ENCODE measurements around the gene DCAF10.

The DCAF10 gene

GRCh38 chr9:37899041-37899440, 98.4 kb downstream of the DCAF10 start:
- TF ChIP-seq CTCF (IDR thresholded peaks at IDR 0.05; ENCODE audit: low read length) (no peak), EZH2 (IDR thresholded peaks at IDR 0.05; ENCODE audit: borderline replicate concordance, low read length) (no peak)
- Histone ChIP-seq H3K4me2 (ENCODE audit: low read length) (no peak overlapping the region), H3K4me1 (ENCODE audit: insufficient read depth, low read length, severe bottlenecking) (peaks cover 19% of the 10 kb centered on the region), H3K36me3 (ENCODE audit: insufficient read depth, low read length) (peaks cover 41% of the 10 kb centered on the region), H3K9ac (ENCODE audit: low read length) (no peak overlapping the region), H3F3A (ENCODE audit: insufficient read depth, low read length) (no peaks in the 10 kb centered on the region), H4K20me1 (ENCODE audit: insufficient read depth, low read length) (no peaks in the 10 kb centered on the region), H3K4me3 (ENCODE audit: low read depth, low read length, poor library complexity, severe bottlenecking) (no peak overlapping the region), H3K27me3 (ENCODE audit: insufficient read depth, low read length) (no peaks in the 10 kb centered on the region), H3K27ac (ENCODE audit: low read depth, low read length, poor library complexity, severe bottlenecking) (no peak overlapping the region), H3K79me2 (ENCODE audit: insufficient read depth, low read length) (peaks cover 21% of the 10 kb centered on the region; the same call in 1 of the 2 replicates), H3K9me2 (ENCODE audit: low read depth, low read length) (no peaks in the 10 kb centered on the region), H2AFZ (ENCODE audit: low read length) (no peak overlapping the region), H3K9me3 (ENCODE audit: low read length) (no peaks in the 10 kb centered on the region)

- Histone ChIP-seq H3K79me2 (ENCODE audit: insufficient read depth, low read length) (peaks cover 21% of the 10 kb centered on the region; the same call in 1 of the 2 replicates), H2AFZ (ENCODE audit: low read length) (no peak overlapping the region), H3K4me3 (ENCODE audit: low read depth, low read length, poor library complexity, severe bottlenecking) (peak overlapping the region; percentile 95), H3K36me3 (ENCODE audit: insufficient read depth, low read length) (peaks cover 14% of the 10 kb centered on the region), H3F3A (ENCODE audit: insufficient read depth, low read length) (no peaks in the 10 kb centered on the region), H4K20me1 (ENCODE audit: insufficient read depth, low read length) (no peaks in the 10 kb centered on the region), H3K9me3 (ENCODE audit: low read length) (no peaks in the 10 kb centered on the region), H3K9me2 (ENCODE audit: low read depth, low read length) (no peaks in the 10 kb centered on the region), H3K9ac (ENCODE audit: low read length) (peak overlapping the region; percentile 66; the same call in 1 of the 2 replicates), H3K4me1 (ENCODE audit: insufficient read depth, low read length, severe bottlenecking) (peaks cover 29% of the 10 kb centered on the region), H3K4me2 (ENCODE audit: low read length) (peak overlapping the region; percentile 94), H3K27ac (ENCODE audit: low read depth, low read length, poor library complexity, severe bottlenecking) (no peak overlapping the region), H3K27me3 (ENCODE audit: insufficient read depth, low read length) (no peaks in the 10 kb centered on the region)
- no peak for TF ChIP-seq EZH2 (IDR thresholded peaks at IDR 0.05; ENCODE audit: borderline replicate concordance, low read length)
- TF ChIP-seq CTCF (IDR thresholded peaks at IDR 0.05; ENCODE audit: low read length) = no peak
Measured at GRCh38 chr9:37902131-37902530, 101.5 kb downstream of the DCAF10 start.

- no peak overlapping the region for H2AFZ ChIP-seq (ENCODE audit: low read length)
Measured at GRCh38 chr9:37902796-37903646, 102.4 kb downstream of the DCAF10 start.

More at GRCh38 chr9:37902796-37903646, 102.4 kb downstream of the DCAF10 start:
- TF ChIP-seq EZH2 (IDR thresholded peaks at IDR 0.05; ENCODE audit: borderline replicate concordance, low read length) = no peak
- TF ChIP-seq CTCF (IDR thresholded peaks at IDR 0.05; ENCODE audit: low read length) = no peak
- Histone ChIP-seq H3K9me2 (ENCODE audit: low read depth, low read length) (no peaks in the 10 kb centered on the region), H3K27ac (ENCODE audit: low read depth, low read length, poor library complexity, severe bottlenecking) (no peak overlapping the region), H3K4me2 (ENCODE audit: low read length) (peak overlapping the region; percentile 94), H3K9me3 (ENCODE audit: low read length) (no peaks in the 10 kb centered on the region), H3K27me3 (ENCODE audit: insufficient read depth, low read length) (no peaks in the 10 kb centered on the region), H3K4me1 (ENCODE audit: insufficient read depth, low read length, severe bottlenecking) (peaks cover 29% of the 10 kb centered on the region), H3K79me2 (ENCODE audit: insufficient read depth, low read length) (peaks cover 21% of the 10 kb centered on the region; the same call in 1 of the 2 replicates), H3F3A (ENCODE audit: insufficient read depth, low read length) (no peaks in the 10 kb centered on the region), H3K4me3 (ENCODE audit: low read depth, low read length, poor library complexity, severe bottlenecking) (peak overlapping the region; percentile 95), H4K20me1 (ENCODE audit: insufficient read depth, low read length) (no peaks in the 10 kb centered on the region), H3K9ac (ENCODE audit: low read length) (peak overlapping the region; percentile 66), H3K36me3 (ENCODE audit: insufficient read depth, low read length) (peaks cover 9% of the 10 kb centered on the region)
